Left lung (tissue), 10 donors: ENCODE results near the gene LARP4. TPM values are rescaled to one million over a fixed set of nuclear protein-coding genes. Genes with fewer than 3 reads are reported as not detected.

Source experiments
- ATAC-seq: fragments of 200-7000 bp; cut with Tn5 transposase; one replicate; pipeline ENCODE4 v1.9.1; 2020; ENCODE audit warnings: moderate library complexity
- DNase-seq, 4 donors: peaks; one replicate each; pipeline ENCODE4 v3.0.0-alpha.2; 2013 to 2020
- H3K27ac ChIP-seq, 2 donors: fragments of 200-600 bp; sonication (generic) in 1 of 2; one replicate each; pipeline versions ENCODE4 v1.5.0 to v1.8.0; 2020 to 2021
- H3K27me3 ChIP-seq, 2 donors: fragments of 200-600 bp; sonication (generic) in 1 of 2; one replicate each; pipeline versions ENCODE4 v1.5.0 to v1.8.0; 2020 to 2021
- H3K36me3 ChIP-seq, 2 donors: fragments of 200-600 bp; sonication (generic) in 1 of 2; one replicate each; pipeline versions ENCODE4 v1.5.0 to v1.8.0; 2020 to 2021
- H3K4me1 ChIP-seq, 2 donors: fragments of 200-600 bp; one replicate each; pipeline ENCODE4 v1.8.0; 2021
- H3K4me3 ChIP-seq, 2 donors: fragments of 200-600 bp; sonication (generic) in 1 of 2; one replicate each; pipeline versions ENCODE4 v1.5.0 to v1.8.0; 2020 to 2021; ENCODE audit warnings: mild to moderate bottlenecking in 1 of 2
- H3K9me3 ChIP-seq, 2 donors: fragments of 200-600 bp; sonication (generic) in 1 of 2; one replicate each; pipeline versions ENCODE4 v1.5.0 to v1.8.0; 2020 to 2021
- intact Hi-C, 2 donors: fragments of 100-400 bp; cut with DNase I; formaldehyde crosslinking; loops; one replicate each; pipeline versions ENCODE4 v1.11.2 to v1.14.2; 2022
- polyA plus RNA-seq, 6 donors: library from polyadenylated mRNA; unstranded; fragments of 120-200 nt; gene quantifications; one replicate each; pipeline ENCODE4 v1.2.1, GENCODE V29; 2013; ENCODE audit not compliant: insufficient read length in 6 of 6
- total RNA-seq, 2 donors: library from RNA; stranded (reverse); fragmentation: NEBNext Ultra II Directional; extraction: Animal tissue kit (Norgen Biotek cat#: 25700); gene quantifications; one replicate each; pipeline ENCODE4 v1.2.1, GENCODE V29; 2021
- TF ChIP-seq, protein P1 (sequence below), 2 donors: fragments of 200-600 bp; sonication (generic) in 1 of 2; IDR thresholded peaks; one replicate each; pipeline versions ENCODE4 v1.5.0 to v1.8.0; 2021; ENCODE audit warnings: antibody characterized with exemption in 2 of 2
- donor health status: DM: no; HTN: yes; CAD: no.
- donor health status: DM: no; HTN: no; CAD: no.

The LARP4 gene
- total and polyA plus RNA-seq, 8 donors, result 27.5 to 65.4 (median 32.0) TPM

DNA sequence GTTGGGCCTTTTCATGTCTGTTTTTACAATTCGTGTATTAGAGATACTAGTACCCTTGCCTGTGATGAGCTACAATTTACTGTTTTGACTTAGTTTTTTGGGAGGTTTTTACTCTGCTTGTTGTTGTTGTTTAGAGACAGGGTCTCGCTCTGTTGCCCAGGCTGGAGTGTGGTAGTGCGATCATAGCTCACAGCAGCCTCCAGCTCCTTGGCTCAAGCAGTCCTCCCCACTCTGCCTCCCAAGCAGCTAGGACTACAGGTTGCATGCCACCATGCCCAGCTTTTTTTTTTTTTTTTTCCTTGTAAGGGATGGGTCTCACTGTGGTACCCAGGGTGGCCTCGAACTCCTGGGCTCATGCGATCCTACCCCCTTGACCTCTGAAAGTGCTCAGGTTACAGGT, 52.1 kb downstream of the LARP4 start:
- Histone ChIP-seq H3K4me1 (no peaks in the 10 kb centered on the region), H3K27me3 (no peaks in the 10 kb centered on the region), H3K36me3 (peaks cover 6 to 77% of the 10 kb centered on the region in 2 donors), H3K4me3 (no peak overlapping the region), H3K27ac (no peak overlapping the region), H3K9me3 (no peaks in the 10 kb centered on the region)
- no peak for ATAC-seq
- TF ChIP-seq, protein P1, sequence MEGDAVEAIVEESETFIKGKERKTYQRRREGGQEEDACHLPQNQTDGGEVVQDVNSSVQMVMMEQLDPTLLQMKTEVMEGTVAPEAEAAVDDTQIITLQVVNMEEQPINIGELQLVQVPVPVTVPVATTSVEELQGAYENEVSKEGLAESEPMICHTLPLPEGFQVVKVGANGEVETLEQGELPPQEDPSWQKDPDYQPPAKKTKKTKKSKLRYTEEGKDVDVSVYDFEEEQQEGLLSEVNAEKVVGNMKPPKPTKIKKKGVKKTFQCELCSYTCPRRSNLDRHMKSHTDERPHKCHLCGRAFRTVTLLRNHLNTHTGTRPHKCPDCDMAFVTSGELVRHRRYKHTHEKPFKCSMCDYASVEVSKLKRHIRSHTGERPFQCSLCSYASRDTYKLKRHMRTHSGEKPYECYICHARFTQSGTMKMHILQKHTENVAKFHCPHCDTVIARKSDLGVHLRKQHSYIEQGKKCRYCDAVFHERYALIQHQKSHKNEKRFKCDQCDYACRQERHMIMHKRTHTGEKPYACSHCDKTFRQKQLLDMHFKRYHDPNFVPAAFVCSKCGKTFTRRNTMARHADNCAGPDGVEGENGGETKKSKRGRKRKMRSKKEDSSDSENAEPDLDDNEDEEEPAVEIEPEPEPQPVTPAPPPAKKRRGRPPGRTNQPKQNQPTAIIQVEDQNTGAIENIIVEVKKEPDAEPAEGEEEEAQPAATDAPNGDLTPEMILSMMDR (IDR thresholded peaks at IDR 0.05), result no peak
- intact Hi-C loops, result no loop called here
- no peak for DNase-seq

DNA sequence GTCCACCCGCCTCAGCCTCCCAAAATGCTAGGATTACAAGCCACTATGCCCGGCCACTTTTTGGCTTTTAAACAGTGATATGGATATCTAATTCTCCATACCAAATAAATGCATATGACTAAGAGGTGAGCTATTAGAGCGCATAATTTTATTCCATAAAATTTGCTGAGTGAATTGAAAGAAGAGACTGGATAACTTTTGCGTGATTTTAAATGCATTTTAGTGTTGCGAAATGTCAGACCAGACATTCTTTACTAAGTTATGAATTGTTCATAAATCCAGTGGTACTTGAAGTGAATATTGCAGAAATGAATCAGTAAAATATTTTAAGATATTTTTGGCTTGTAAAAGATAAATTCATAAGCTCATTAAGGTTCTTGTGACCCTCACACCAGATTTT, 53.2 kb downstream of the LARP4 start:
- Histone ChIP-seq H3K27me3 (no peaks in the 10 kb centered on the region), H3K4me3 (no peak overlapping the region), H3K36me3 (peaks cover 6 to 70% of the 10 kb centered on the region in 2 donors), H3K9me3 (no peaks in the 10 kb centered on the region), H3K4me1 (no peaks in the 10 kb centered on the region), H3K27ac (no peak overlapping the region)
- TF ChIP-seq, protein P1 (IDR thresholded peaks at IDR 0.05), result no peak
- no peak for ATAC-seq
- intact Hi-C loops, result no loop called here
- no peak for DNase-seq

DNA sequence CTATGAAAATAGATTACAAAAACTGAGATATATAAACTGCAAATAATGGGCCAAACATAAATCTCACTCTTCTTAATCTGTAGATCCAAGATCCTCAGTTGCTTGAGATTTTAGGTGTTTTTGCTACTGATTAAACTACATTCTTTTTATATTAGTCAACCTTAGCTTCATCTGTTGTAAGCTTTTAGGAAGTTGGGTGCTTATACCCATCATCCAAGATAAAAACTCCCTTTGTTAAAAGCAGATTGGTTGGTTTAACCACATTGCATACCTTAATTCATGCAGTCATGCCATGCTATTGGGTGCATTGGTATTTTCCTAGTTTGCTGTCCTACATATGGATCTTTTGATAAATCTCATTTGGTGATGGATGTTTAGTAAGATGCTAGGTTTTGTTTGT, 57.9 kb downstream of the LARP4 start:
- DNase-seq, result no peak
- H3K9me3 ChIP-seq, result no peaks in the 10 kb centered on the region
- no peaks in the 10 kb centered on the region for H3K4me1 ChIP-seq
- H3K27ac ChIP-seq, result no peak overlapping the region
- H3K36me3 ChIP-seq, result peaks cover 6 to 86% of the 10 kb centered on the region in 2 donors
- no peaks in the 10 kb centered on the region for H3K27me3 ChIP-seq
- no peak for ATAC-seq
- H3K4me3 ChIP-seq, result no peak overlapping the region
- intact Hi-C loops, result no loop called here
- TF ChIP-seq, protein P1 (IDR thresholded peaks at IDR 0.05), result no peak

DNA sequence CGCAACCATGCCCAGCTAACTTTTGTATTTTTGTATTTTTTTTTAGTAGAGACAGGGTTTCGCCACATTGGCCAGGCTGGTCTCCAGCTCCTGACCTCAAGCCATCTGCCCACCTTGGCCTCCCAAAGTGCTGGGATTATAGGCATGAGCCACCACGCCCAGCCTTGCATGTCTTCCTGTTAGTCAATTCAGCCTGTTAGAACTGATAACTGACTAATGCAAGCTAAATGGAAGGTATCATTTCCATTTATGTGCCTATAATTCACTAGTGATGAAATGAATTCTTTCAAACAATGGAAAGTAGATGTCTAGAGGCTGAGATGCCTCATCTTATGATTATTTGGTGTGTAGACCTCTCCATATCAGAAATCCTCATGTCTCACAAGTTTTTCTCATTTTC, 66.8 kb downstream of the LARP4 start:
- ATAC-seq (no peak), DNase-seq (no peak)
- no peak overlapping the region for H3K27ac ChIP-seq
- H3K27me3 ChIP-seq, result no peaks in the 10 kb centered on the region
- H3K4me1 ChIP-seq, result no peaks in the 10 kb centered on the region
- intact Hi-C loops, result no loop called here
- no peaks in the 10 kb centered on the region for H3K9me3 ChIP-seq
- TF ChIP-seq, protein P1 (IDR thresholded peaks at IDR 0.05), result no peak
- H3K4me3 ChIP-seq, result no peak overlapping the region
- H3K36me3 ChIP-seq, result peaks cover 0 to 94% of the 10 kb centered on the region in 2 donors

DNA sequence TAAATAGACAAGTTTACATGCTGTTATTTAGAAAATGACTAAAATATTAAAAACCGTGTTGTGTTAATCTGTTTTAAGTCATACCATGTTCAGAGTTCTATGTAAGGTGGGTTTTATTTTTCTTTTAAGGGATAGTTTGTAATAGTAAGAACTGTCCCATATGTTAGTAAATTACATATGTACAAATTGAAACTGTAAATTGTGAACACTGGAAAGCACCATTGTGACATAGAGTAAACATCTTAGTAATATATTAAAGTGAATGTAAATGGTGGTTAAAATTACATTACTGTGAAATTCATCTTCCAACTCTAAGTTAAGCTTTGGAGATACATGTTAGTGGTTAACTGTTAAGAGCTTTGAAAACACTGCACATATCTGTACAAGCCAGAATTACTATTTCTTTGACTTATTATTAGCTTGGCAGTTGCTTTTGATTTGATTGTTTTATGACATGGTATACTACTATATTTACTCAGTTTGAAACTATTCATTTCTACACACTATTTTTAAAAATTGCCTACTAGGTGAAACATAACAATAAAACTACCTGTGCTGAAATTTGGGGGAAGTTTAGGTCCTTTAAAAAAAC, 76.7 kb downstream of the LARP4 start:
- no peak for ATAC-seq
- TF ChIP-seq, protein P1 (IDR thresholded peaks at IDR 0.05), result no peak
- no peaks in the 10 kb centered on the region for H3K9me3 ChIP-seq
- no peak overlapping the region for H3K27ac ChIP-seq
- no peaks in the 10 kb centered on the region for H3K4me1 ChIP-seq
- H3K4me3 ChIP-seq, result no peak overlapping the region
- intact Hi-C loops, result no loop called here
- no peaks in the 10 kb centered on the region for H3K27me3 ChIP-seq
- H3K36me3 ChIP-seq, result peaks cover 7 to 61% of the 10 kb centered on the region in 2 donors
- no peak for DNase-seq
